DND-41 (cell line): ENCODE data around the gene PACS1.

ENCODE experiments used
- EZH2 ChIP-seq: IDR thresholded peaks from 3 replicates; pipeline ENCODE4 v1.6.1; 2012; ENCODE audit warnings: borderline replicate concordance, low read depth, mild to moderate bottlenecking, moderate library complexity, low read length, inconsistent platforms; ENCODE audit not compliant: severe bottlenecking
- TF ChIP-seq, protein P1 (sequence below): IDR thresholded peaks from 2 replicates; pipeline ENCODE4 v1.5.1; 2012; ENCODE audit warnings: borderline replicate concordance, low read length, moderate library complexity, mild to moderate bottlenecking; ENCODE audit not compliant: poor library complexity, severe bottlenecking; ENCODE audit errors: extremely low read depth

- TF ChIP-seq, protein P1, sequence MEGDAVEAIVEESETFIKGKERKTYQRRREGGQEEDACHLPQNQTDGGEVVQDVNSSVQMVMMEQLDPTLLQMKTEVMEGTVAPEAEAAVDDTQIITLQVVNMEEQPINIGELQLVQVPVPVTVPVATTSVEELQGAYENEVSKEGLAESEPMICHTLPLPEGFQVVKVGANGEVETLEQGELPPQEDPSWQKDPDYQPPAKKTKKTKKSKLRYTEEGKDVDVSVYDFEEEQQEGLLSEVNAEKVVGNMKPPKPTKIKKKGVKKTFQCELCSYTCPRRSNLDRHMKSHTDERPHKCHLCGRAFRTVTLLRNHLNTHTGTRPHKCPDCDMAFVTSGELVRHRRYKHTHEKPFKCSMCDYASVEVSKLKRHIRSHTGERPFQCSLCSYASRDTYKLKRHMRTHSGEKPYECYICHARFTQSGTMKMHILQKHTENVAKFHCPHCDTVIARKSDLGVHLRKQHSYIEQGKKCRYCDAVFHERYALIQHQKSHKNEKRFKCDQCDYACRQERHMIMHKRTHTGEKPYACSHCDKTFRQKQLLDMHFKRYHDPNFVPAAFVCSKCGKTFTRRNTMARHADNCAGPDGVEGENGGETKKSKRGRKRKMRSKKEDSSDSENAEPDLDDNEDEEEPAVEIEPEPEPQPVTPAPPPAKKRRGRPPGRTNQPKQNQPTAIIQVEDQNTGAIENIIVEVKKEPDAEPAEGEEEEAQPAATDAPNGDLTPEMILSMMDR: no peak
- TF ChIP-seq EZH2: no peak
Observed at GRCh38 chr11:66267039-66267378, 196.9 kb downstream of the PACS1 start.
